Measurements from ENCODE around the gene ATP6V1E1. TPM values are rescaled to one million over a fixed set of nuclear protein-coding genes. Genes with fewer than 3 reads are reported as not detected.

ATP6V1E1 gene
- total RNA-seq, 1 experiment from 2014 or later = 89.2 TPM

DNA sequence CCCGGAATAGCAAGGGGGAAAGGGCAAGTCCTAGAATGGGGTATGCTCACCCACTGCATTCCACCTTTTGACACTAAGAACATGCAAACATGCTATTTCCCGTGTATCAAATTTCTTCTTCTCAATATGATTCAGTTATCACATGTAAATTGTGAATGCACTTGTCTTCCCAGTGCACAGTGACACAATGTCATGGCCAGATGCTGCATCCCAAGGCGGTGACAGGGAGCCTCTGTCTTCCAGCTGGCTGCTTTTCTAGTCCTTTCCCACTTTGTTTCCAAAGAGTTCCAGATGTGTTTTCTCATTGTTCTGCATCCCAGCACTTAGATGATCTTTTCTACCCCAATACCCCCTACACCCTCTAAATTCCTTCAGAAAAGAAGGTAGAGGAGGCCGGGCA, 52.9 kb downstream of the ATP6V1E1 start:
- Histone ChIP-seq H3K4me1 (ENCODE audit: insufficient read depth, low read length) (peaks cover 6% of the 10 kb centered on the region), H3K27me3 (ENCODE audit: insufficient read depth, low read length) (no peaks in the 10 kb centered on the region), H4K8ac (replicated peaks; ENCODE audit: insufficient read length, low read depth, low read length) (no peak overlapping the region), H2BK12ac (ENCODE audit: insufficient read length, low read depth, low read length) (no peak overlapping the region), H4K5ac (ENCODE audit: insufficient read length, low read depth, low read length) (no peak overlapping the region), H2AK5ac (ENCODE audit: insufficient read length, low read length) (no peak overlapping the region), H4K91ac (ENCODE audit: insufficient read length, low read depth, low read length) (no peak overlapping the region), H2BK20ac (ENCODE audit: low read depth, low read length, poor library complexity, severe bottlenecking) (no peak overlapping the region), H3K14ac (ENCODE audit: insufficient read depth, low read length) (no peak overlapping the region), H2BK120ac (ENCODE audit: low read depth, low read length, poor library complexity, severe bottlenecking) (no peak overlapping the region), H3K79me1 (ENCODE audit: insufficient read depth, low read depth, low read length, poor library complexity, severe bottlenecking) (no peaks in the 10 kb centered on the region), H3K56ac (ENCODE audit: insufficient read length, low read depth, low read length) (no peak overlapping the region), H3K4me2 (ENCODE audit: insufficient read depth, insufficient read length, low read length) (no peak overlapping the region), H3T11ph (ENCODE audit: low read length) (no peak overlapping the region), H3K27ac (ENCODE audit: insufficient read length, low read depth, low read length) (no peak overlapping the region), H3K9me3 (ENCODE audit: control insufficient read depth, low read depth, low read length) (no peaks in the 10 kb centered on the region), H2BK15ac (ENCODE audit: low read depth, low read length) (no peak overlapping the region), H2AFZ (ENCODE audit: low read length) (no peak overlapping the region), H3K79me2 (ENCODE audit: insufficient read depth, low read length) (no peaks in the 10 kb centered on the region), H3K9ac (ENCODE audit: extremely low read depth, insufficient read length, low read length) (no peak overlapping the region), H4K20me1 (ENCODE audit: control insufficient read depth, insufficient read depth, insufficient read length) (no peaks in the 10 kb centered on the region), H3K23me2 (ENCODE audit: insufficient read length, low read depth, low read length, poor library complexity, severe bottlenecking) (no peaks in the 10 kb centered on the region), H3K23ac (ENCODE audit: insufficient read length, low read depth, low read length) (no peak overlapping the region), H3K18ac (ENCODE audit: insufficient read length, low read depth, low read length) (no peak overlapping the region), H2BK5ac (ENCODE audit: insufficient read length, low read length) (no peak overlapping the region), H3K4ac (ENCODE audit: low read depth, low read length) (no peak overlapping the region)
- no CpG with 5 or more reads among the region's 4 CpGs for WGBS (ENCODE audit: extremely low coverage, insufficient read length, low lambda C conversion rate)
- Mint-ChIP-seq H3K27ac (no peak overlapping the region; a peak in 1 of 7 replicates), H3K4me3 (no peak overlapping the region), H3K9me3 (no peaks in the 10 kb centered on the region), H3K4me1 (peaks cover 24 to 26% of the 10 kb centered on the region in 2 experiments), H3K36me3 (ENCODE audit: insufficient read depth in 1 of 3, low read depth in 3 of 3) (peaks cover 0 to 2% (median 0%) of the 10 kb centered on the region in 3 experiments; a peak in 1 of 7 replicates), H3K27me3 (ENCODE audit: low read depth) (no peaks in the 10 kb centered on the region; the same call in none of the 2 replicates)
- TF ChIP-seq, protein P1, sequence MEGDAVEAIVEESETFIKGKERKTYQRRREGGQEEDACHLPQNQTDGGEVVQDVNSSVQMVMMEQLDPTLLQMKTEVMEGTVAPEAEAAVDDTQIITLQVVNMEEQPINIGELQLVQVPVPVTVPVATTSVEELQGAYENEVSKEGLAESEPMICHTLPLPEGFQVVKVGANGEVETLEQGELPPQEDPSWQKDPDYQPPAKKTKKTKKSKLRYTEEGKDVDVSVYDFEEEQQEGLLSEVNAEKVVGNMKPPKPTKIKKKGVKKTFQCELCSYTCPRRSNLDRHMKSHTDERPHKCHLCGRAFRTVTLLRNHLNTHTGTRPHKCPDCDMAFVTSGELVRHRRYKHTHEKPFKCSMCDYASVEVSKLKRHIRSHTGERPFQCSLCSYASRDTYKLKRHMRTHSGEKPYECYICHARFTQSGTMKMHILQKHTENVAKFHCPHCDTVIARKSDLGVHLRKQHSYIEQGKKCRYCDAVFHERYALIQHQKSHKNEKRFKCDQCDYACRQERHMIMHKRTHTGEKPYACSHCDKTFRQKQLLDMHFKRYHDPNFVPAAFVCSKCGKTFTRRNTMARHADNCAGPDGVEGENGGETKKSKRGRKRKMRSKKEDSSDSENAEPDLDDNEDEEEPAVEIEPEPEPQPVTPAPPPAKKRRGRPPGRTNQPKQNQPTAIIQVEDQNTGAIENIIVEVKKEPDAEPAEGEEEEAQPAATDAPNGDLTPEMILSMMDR (conservative IDR thresholded peaks at IDR 0.05) = no peak
- no peak for DNase-seq
